ENCODE data around the gene ZMYND15. TPM values are rescaled to one million over a fixed set of nuclear protein-coding genes. Genes with fewer than 3 reads are reported as not detected.

Gene ZMYND15
- total and polyA plus RNA-seq, 2 of the 13 experiments (the other 11 are each of a cell fraction or from before 2014, with no cell fraction given): 0.24 to 2.7 TPM

DNA sequence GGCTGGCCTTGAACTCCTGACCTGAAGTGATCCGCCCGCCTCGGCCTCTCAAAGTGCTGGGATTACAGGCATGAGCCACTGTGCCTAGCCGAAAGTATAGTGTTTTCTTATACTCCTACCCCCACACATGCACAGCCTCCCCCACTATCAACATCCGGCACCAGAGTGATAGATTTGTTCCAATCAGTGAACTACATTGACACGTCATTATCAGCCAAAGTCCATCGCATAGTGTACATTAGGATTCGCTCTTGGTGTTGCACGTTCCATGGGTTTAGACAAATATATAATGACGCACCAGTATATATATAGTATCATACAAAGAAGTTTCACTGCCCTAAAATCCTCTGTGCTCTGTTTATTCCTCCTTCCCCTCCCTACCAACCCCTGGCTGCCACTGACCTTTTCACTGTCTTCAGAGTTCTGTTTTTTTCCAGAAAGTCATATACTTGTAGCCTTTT lies 20.2 kb downstream of the ZMYND15 start (continued):
- TF ChIP-seq NR1H2 (CRISPR knock-in tag; IDR thresholded peaks at IDR 0.05; ENCODE audit: borderline replicate concordance, low read depth) (no peak), MEIS2 (CRISPR knock-in tag; IDR thresholded peaks at IDR 0.05) (peak; percentile 84), MTF2 (CRISPR knock-in tag; IDR thresholded peaks at IDR 0.05; ENCODE audit: borderline replicate concordance) (no peak), ZNF691 (CRISPR knock-in tag; IDR thresholded peaks at IDR 0.05; ENCODE audit: borderline replicate concordance, low read depth) (peak; percentile 69), KDM6A (CRISPR knock-in tag; IDR thresholded peaks at IDR 0.05; ENCODE audit: low read depth) (peak; percentile 96), PHF8 (CRISPR knock-in tag; IDR thresholded peaks at IDR 0.05) (no peak), CEBPZ (IDR thresholded peaks at IDR 0.05; ENCODE audit: low read length) (no peak), AHDC1 (CRISPR knock-in tag; IDR thresholded peaks at IDR 0.05; ENCODE audit: borderline replicate concordance) (peak; percentile 90; the same call in 1 of the 2 replicates), TMF1 (CRISPR knock-in tag; IDR thresholded peaks at IDR 0.05; ENCODE audit: low read depth) (no peak), KDM2A (CRISPR knock-in tag; IDR thresholded peaks at IDR 0.05; ENCODE audit: borderline replicate concordance, low read depth) (peak; percentile 51), CBX2 (IDR thresholded peaks at IDR 0.05; ENCODE audit: low read depth, low read length) (no peak), CBX2 (CRISPR knock-in tag; IDR thresholded peaks at IDR 0.05; ENCODE audit: low read depth) (no peak), ZBTB21 (CRISPR knock-in tag; IDR thresholded peaks at IDR 0.05) (peak; percentile 90; the same call in 1 of the 2 replicates)
- TF ChIP-seq, protein P1, sequence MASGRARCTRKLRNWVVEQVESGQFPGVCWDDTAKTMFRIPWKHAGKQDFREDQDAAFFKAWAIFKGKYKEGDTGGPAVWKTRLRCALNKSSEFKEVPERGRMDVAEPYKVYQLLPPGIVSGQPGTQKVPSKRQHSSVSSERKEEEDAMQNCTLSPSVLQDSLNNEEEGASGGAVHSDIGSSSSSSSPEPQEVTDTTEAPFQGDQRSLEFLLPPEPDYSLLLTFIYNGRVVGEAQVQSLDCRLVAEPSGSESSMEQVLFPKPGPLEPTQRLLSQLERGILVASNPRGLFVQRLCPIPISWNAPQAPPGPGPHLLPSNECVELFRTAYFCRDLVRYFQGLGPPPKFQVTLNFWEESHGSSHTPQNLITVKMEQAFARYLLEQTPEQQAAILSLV (CRISPR knock-in tag; IDR thresholded peaks at IDR 0.05; ENCODE audit: borderline replicate concordance): no peak
- TF ChIP-seq, protein P2, sequence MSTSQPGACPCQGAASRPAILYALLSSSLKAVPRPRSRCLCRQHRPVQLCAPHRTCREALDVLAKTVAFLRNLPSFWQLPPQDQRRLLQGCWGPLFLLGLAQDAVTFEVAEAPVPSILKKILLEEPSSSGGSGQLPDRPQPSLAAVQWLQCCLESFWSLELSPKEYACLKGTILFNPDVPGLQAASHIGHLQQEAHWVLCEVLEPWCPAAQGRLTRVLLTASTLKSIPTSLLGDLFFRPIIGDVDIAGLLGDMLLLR (CRISPR knock-in tag; IDR thresholded peaks at IDR 0.05): no peak
- TF ChIP-seq, protein P3, sequence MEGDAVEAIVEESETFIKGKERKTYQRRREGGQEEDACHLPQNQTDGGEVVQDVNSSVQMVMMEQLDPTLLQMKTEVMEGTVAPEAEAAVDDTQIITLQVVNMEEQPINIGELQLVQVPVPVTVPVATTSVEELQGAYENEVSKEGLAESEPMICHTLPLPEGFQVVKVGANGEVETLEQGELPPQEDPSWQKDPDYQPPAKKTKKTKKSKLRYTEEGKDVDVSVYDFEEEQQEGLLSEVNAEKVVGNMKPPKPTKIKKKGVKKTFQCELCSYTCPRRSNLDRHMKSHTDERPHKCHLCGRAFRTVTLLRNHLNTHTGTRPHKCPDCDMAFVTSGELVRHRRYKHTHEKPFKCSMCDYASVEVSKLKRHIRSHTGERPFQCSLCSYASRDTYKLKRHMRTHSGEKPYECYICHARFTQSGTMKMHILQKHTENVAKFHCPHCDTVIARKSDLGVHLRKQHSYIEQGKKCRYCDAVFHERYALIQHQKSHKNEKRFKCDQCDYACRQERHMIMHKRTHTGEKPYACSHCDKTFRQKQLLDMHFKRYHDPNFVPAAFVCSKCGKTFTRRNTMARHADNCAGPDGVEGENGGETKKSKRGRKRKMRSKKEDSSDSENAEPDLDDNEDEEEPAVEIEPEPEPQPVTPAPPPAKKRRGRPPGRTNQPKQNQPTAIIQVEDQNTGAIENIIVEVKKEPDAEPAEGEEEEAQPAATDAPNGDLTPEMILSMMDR (CRISPR knock-in tag; IDR thresholded peaks at IDR 0.05): no peak
